GM20000 (cell line): ENCODE results near the gene NCAM1.

Experiments used
- DNase-seq: peaks from one replicate; pipeline ENCODE4 v3.0.0; 2012; ENCODE audit warnings: low spot score
- CTCF ChIP-seq: IDR thresholded peaks from 2 replicates; pipeline ENCODE4 v1.5.1; 2012; ENCODE audit warnings: mild to moderate bottlenecking, control low read depth; ENCODE audit errors: extremely low read depth, missing control alignments

NCAM1 gene

DNA sequence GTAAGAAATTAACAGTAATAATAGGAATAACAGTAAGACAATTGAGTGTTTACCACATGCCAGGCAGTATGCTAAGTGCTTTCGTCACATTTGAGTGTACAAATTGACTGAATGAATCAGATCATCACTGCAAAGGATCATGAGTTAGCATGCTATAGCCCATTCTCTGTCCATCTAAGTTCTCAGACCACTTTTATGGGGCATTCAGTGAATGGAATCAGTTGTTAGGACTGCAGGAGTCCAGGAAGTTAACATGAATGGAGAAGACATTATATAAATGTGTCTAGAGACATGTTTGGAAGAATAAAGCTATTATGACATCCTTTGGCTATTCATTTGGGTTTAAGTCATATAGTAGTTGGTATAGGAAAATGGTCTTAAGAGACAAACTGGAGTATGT, 59.9 kb downstream of the NCAM1 start:
- no peak for DNase-seq
- TF ChIP-seq CTCF: no peak

DNA sequence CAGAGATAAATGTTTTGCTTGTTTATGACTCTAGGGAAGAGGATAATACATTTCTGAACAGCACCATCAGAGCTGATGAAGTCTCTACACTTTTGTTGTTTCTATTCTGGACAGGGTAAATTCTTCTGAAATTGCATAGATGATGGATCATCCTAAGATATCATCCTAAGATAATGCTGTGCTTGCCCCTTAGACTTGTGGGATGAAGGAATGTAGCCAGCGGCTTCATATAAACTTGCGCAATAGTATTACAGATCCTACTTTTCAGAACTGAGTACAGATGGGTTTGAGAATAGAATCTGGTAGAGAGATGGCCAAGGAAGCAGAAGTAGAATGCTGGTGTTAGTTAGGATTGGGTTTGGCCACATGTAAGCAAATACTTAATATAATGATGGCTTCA, 61.0 kb downstream of the NCAM1 start:
- DNase-seq: no peak
- TF ChIP-seq CTCF: no peak

DNA sequence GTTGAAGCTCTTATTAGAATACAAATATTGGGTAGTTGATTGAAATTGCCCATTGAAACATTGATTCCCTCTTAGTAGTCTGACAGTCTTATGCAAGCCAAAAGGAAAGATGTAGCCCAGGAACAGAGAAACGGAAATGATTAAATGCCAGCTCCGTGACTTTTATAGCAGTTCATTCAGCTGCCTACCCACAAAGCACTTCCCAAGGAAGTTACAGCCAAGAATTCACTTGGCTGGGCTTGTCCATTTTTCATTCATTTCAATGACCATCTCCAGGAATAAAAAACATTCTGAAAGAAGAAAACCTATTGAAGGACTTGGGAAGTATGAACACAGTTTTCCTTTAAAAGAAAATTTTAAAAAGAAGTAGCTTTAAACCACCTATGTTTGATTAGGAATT, 62.0 kb downstream of the NCAM1 start:
- TF ChIP-seq CTCF: no peak

GRCh38 chr11:113023986-113024385, 62.8 kb downstream of the NCAM1 start:
- no peak for TF ChIP-seq CTCF
- DNase-seq: no peak

More for the DNA sequence above, 62.0 kb downstream of the NCAM1 start:
- no peak for DNase-seq

- DNase-seq: no peak
These were observed 65.6 kb downstream of the NCAM1 start for GRCh38 chr11:113026778-113027177.

DNA sequence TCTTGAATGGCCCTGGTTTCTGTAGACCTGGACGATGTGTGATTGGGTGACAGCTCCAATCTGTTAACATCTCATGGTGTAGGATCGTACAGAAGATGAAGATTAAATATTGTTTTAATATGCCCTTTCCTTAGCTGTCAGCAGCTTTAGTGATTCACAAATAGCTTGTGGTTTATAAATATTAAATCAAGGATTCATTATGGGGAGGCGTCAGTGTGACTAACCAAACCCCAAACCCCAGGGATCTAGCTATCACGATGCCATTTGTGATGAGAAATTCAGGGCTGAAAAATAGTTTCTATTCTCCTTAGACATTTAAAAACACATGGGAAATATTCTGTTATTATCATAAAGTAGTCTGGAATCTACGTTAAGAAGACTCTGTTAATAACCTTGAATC, 73.4 kb downstream of the NCAM1 start:
- no peak for TF ChIP-seq CTCF
- DNase-seq: no peak

More at GRCh38 chr11:113026778-113027177, 65.6 kb downstream of the NCAM1 start:
- no peak for TF ChIP-seq CTCF

- no peak for TF ChIP-seq CTCF
These were observed 74.5 kb downstream of the NCAM1 start for GRCh38 chr11:113035708-113036107.

More at GRCh38 chr11:113035708-113036107, 74.5 kb downstream of the NCAM1 start:
- no peak for DNase-seq
